Osteocyte (in vitro differentiated cells): Measurements from ENCODE around the gene POU3F1. TPM values are rescaled to one million over a fixed set of nuclear protein-coding genes. Genes with fewer than 3 reads are reported as not detected.

Source experiments
- DNase-seq: peaks from one replicate; pipeline ENCODE4 v3.0.0; 2021; ENCODE audit warnings: mixed read lengths; ENCODE audit not compliant: unreplicated experiment; ENCODE audit errors: extremely low spot score
- H3K27ac Mint-ChIP-seq: one replicate; pipeline ENCODE4 v1.8.0; 2021; ENCODE audit warnings: mild to moderate bottlenecking, mixed read lengths; ENCODE audit not compliant: unreplicated experiment
- H3K27me3 Mint-ChIP-seq: one replicate; pipeline ENCODE4 v1.8.0; 2021; ENCODE audit warnings: mixed read lengths; ENCODE audit not compliant: unreplicated experiment
- H3K36me3 Mint-ChIP-seq: one replicate; pipeline ENCODE4 v1.8.0; 2021; ENCODE audit warnings: mixed read lengths; ENCODE audit not compliant: unreplicated experiment
- H3K4me1 Mint-ChIP-seq: one replicate; pipeline ENCODE4 v1.8.0; 2021; ENCODE audit warnings: mixed read lengths; ENCODE audit not compliant: unreplicated experiment
- H3K4me3 Mint-ChIP-seq: one replicate; pipeline ENCODE4 v1.8.0; 2021; ENCODE audit warnings: mild to moderate bottlenecking, moderate library complexity, mixed read lengths; ENCODE audit not compliant: unreplicated experiment
- H3K9me3 Mint-ChIP-seq: one replicate; pipeline ENCODE4 v1.8.0; 2021; ENCODE audit warnings: mixed read lengths; ENCODE audit not compliant: unreplicated experiment
- CTCF ChIP-seq: fragments of 200-600 bp; sonication (generic); IDR thresholded peaks from 2 replicates; pipeline ENCODE4 v1.5.0; 2021; ENCODE audit warnings: antibody characterized with exemption, mild to moderate bottlenecking, moderate library complexity
- total RNA-seq: library from RNA; stranded (reverse); gene quantifications from 2 replicates; pipeline ENCODE4 v1.2.1, GENCODE V29; 2021

The POU3F1 gene
- total RNA-seq, 1 donor from 2014 or later, result 1.8 TPM

- Mint-ChIP-seq H3K27ac (no peak overlapping the region), H3K36me3 (peaks cover 50% of the 10 kb centered on the region), H3K27me3 (no peaks in the 10 kb centered on the region), H3K4me1 (no peaks in the 10 kb centered on the region), H3K4me3 (no peak overlapping the region), H3K9me3 (no peaks in the 10 kb centered on the region)
- no peak for DNase-seq
- no peak for TF ChIP-seq CTCF
Measured at GRCh38 chr1:38021969-38022368, 24.6 kb downstream of the POU3F1 start.

GRCh38 chr1:38020396-38020795 is 26.2 kb downstream of the POU3F1 start:
- no peak for DNase-seq
- H3K36me3 Mint-ChIP-seq, result peaks cover 49% of the 10 kb centered on the region
- TF ChIP-seq CTCF, result no peak

GRCh38 chr1:38018864-38019343 is 27.7 kb downstream of the POU3F1 start:
- no peaks in the 10 kb centered on the region for H3K9me3 Mint-ChIP-seq
- no peaks in the 10 kb centered on the region for H3K27me3 Mint-ChIP-seq
- H3K27ac Mint-ChIP-seq, result no peak overlapping the region
- no peak overlapping the region for H3K4me3 Mint-ChIP-seq
- TF ChIP-seq CTCF, result peak; percentile 73
- DNase-seq, result no peak
- peaks cover 42% of the 10 kb centered on the region for H3K36me3 Mint-ChIP-seq
- H3K4me1 Mint-ChIP-seq, result peaks cover 3% of the 10 kb centered on the region

More at GRCh38 chr1:38020396-38020795, 26.2 kb downstream of the POU3F1 start:
- H3K27ac Mint-ChIP-seq, result no peak overlapping the region
- no peak overlapping the region for H3K4me3 Mint-ChIP-seq
- H3K4me1 Mint-ChIP-seq, result no peaks in the 10 kb centered on the region
- H3K9me3 Mint-ChIP-seq, result no peaks in the 10 kb centered on the region
- no peaks in the 10 kb centered on the region for H3K27me3 Mint-ChIP-seq

GRCh38 chr1:38015978-38016725 is 30.4 kb downstream of the POU3F1 start:
- Mint-ChIP-seq H3K4me1 (peaks cover 16% of the 10 kb centered on the region), H3K4me3 (no peak overlapping the region), H3K9me3 (no peaks in the 10 kb centered on the region), H3K27ac (peak overlapping the region; percentile 69), H3K36me3 (peaks cover 29% of the 10 kb centered on the region), H3K27me3 (no peaks in the 10 kb centered on the region)
- TF ChIP-seq CTCF, result no peak
- no peak for DNase-seq

- Mint-ChIP-seq H3K27me3 (no peaks in the 10 kb centered on the region), H3K27ac (no peak overlapping the region), H3K36me3 (peaks cover 23% of the 10 kb centered on the region), H3K9me3 (no peaks in the 10 kb centered on the region), H3K4me3 (no peak overlapping the region), H3K4me1 (peaks cover 22% of the 10 kb centered on the region)
- no peak for DNase-seq
- TF ChIP-seq CTCF, result no peak
Measured at GRCh38 chr1:38014724-38015424, 31.7 kb downstream of the POU3F1 start.
